HG02870 (cell line): ENCODE measurements around the gene NCLN.
"Not testable (repeated sequence)": the region's sequence is repeated elsewhere in the genome, so short reads cannot be mapped to it uniquely, and the experiment has no call there.

Source experiments
- ATAC-seq: cut with Tn5 transposase; IDR thresholded peaks from one replicate; pipeline ENCODE4 v1.9.1; 2021; ENCODE audit warnings: mild to moderate bottlenecking, moderate library complexity; ENCODE audit not compliant: unreplicated experiment

The NCLN gene

GRCh38 chr19:3224346-3225168, 38.8 kb downstream of the NCLN start, which contains the start of gene CELF5:
Gene CELF5 (plus strand): TSS chr19:3224661. CDS start chr19:3224740, 79 bp downstream.
- no peak for ATAC-seq

GRCh38 chr19:3225169-3225485, 39.4 kb downstream of the NCLN start:
- ATAC-seq = no peak

- no peak for ATAC-seq
Observed at GRCh38 chr19:3225677-3226093, 40.0 kb downstream of the NCLN start.

GRCh38 chr19:3227054-3227626, 41.4 kb downstream of the NCLN start:
- no peak for ATAC-seq

GRCh38 chr19:3229346-3229743, 43.6 kb downstream of the NCLN start:
- no peak for ATAC-seq

- no peak for ATAC-seq
Observed at GRCh38 chr19:3229888-3230496, 44.3 kb downstream of the NCLN start.

GRCh38 chr19:3231288-3231687, 45.6 kb downstream of the NCLN start:
- no peak for ATAC-seq

GRCh38 chr19:3233116-3233515, 47.4 kb downstream of the NCLN start:
- no peak for ATAC-seq

- ATAC-seq = no peak
Observed at GRCh38 chr19:3233831-3234230, 48.1 kb downstream of the NCLN start.

- no peak for ATAC-seq
Observed at GRCh38 chr19:3234800-3235199, 49.1 kb downstream of the NCLN start.

GRCh38 chr19:3235604-3236003, 49.9 kb downstream of the NCLN start:
- ATAC-seq = not testable (repeated sequence)

GRCh38 chr19:3236272-3236671, 50.5 kb downstream of the NCLN start:
- no peak for ATAC-seq

GRCh38 chr19:3238066-3238561, 52.4 kb downstream of the NCLN start:
- ATAC-seq = no peak

GRCh38 chr19:3239367-3239766, 53.6 kb downstream of the NCLN start:
- no peak for ATAC-seq

GRCh38 chr19:3243819-3244700, 58.3 kb downstream of the NCLN start:
- ATAC-seq = no peak

- no peak for ATAC-seq
Observed at GRCh38 chr19:3245050-3245449, 59.3 kb downstream of the NCLN start.

GRCh38 chr19:3248728-3249326, 63.1 kb downstream of the NCLN start:
- ATAC-seq = no peak

GRCh38 chr19:3249408-3249807, 63.7 kb downstream of the NCLN start:
- no peak for ATAC-seq

- no peak for ATAC-seq
Observed at GRCh38 chr19:3250675-3251074, 64.9 kb downstream of the NCLN start.

GRCh38 chr19:3251229-3251628, 65.5 kb downstream of the NCLN start:
- no peak for ATAC-seq

- no peak for ATAC-seq
Observed at GRCh38 chr19:3252650-3253049, 66.9 kb downstream of the NCLN start.
